MM.1S (cell line): Measurements from ENCODE around the gene XRCC4.

Source experiments
- DNase-seq: peaks from one replicate; pipeline ENCODE4 v3.0.0-alpha.2; 2015
- H2AFZ ChIP-seq: fragments of 300-600 bp; sonication (generic); 2 replicates; pipeline ENCODE4 v1.6.0; 2016; ENCODE audit warnings: antibody characterized with exemption, low read length
- H3F3A ChIP-seq: fragments of 300-600 bp; sonication (generic); 2 replicates; pipeline ENCODE4 v1.6.1; 2016; ENCODE audit warnings: mild to moderate bottlenecking, antibody characterized with exemption, low read length, moderate library complexity, mixed read lengths; ENCODE audit not compliant: insufficient read depth
- H3K27ac ChIP-seq: fragments of 300-600 bp; sonication (generic); 2 replicates; pipeline ENCODE4 v1.5.1; 2016; ENCODE audit warnings: mild to moderate bottlenecking, low read length
- H3K27me3 ChIP-seq: fragments of 300-600 bp; sonication (generic); replicated peaks from 2 replicates; pipeline ENCODE4 v1.6.0; 2016; ENCODE audit warnings: low read length; ENCODE audit not compliant: insufficient read depth
- H3K36me3 ChIP-seq: fragments of 300-600 bp; sonication (generic); replicated peaks from 2 replicates; pipeline ENCODE4 v1.6.1; 2016; ENCODE audit warnings: mild to moderate bottlenecking, low read length, mixed read lengths; ENCODE audit not compliant: insufficient read depth
- H3K4me1 ChIP-seq: fragments of 300-600 bp; sonication (generic); 2 replicates; pipeline ENCODE4 v1.6.1; 2016; ENCODE audit warnings: low read length, mixed read lengths
- H3K4me2 ChIP-seq: fragments of 300-600 bp; sonication (generic); 2 replicates; pipeline ENCODE4 v1.6.0; 2016; ENCODE audit warnings: low read depth, low read length
- H3K4me3 ChIP-seq: fragments of 300-600 bp; sonication (generic); 2 replicates; pipeline ENCODE4 v1.5.1; 2016; ENCODE audit warnings: low read length, mixed read lengths
- H3K79me2 ChIP-seq: fragments of 300-600 bp; sonication (generic); 2 replicates; pipeline ENCODE4 v1.6.1; 2016; ENCODE audit warnings: mixed run types, low read length, mixed read lengths
- H3K9ac ChIP-seq: fragments of 300-600 bp; sonication (generic); 2 replicates; pipeline ENCODE4 v1.6.1; 2016; ENCODE audit warnings: low read length, mixed read lengths
- H3K9me2 ChIP-seq: fragments of 300-600 bp; sonication (generic); replicated peaks from 2 replicates; pipeline ENCODE4 v1.6.1; 2016; ENCODE audit warnings: mild to moderate bottlenecking, low read length, mixed read lengths; ENCODE audit not compliant: insufficient read depth
- H3K9me3 ChIP-seq: fragments of 300-600 bp; sonication (generic); replicated peaks from 2 replicates; pipeline ENCODE4 v1.6.1; 2016; ENCODE audit warnings: mild to moderate bottlenecking, low read length, mixed read lengths; ENCODE audit not compliant: insufficient read depth
- H4K20me1 ChIP-seq: fragments of 300-600 bp; sonication (generic); 2 replicates; pipeline ENCODE4 v1.6.1; 2016; ENCODE audit warnings: mild to moderate bottlenecking, low read length, moderate library complexity, mixed read lengths; ENCODE audit not compliant: insufficient read depth
- EZH2 ChIP-seq: fragments of 300-600 bp; sonication (generic); optimal IDR thresholded peaks from 2 replicates; pipeline ENCODE3; 2017; ENCODE audit warnings: low read depth, mild to moderate bottlenecking, antibody characterized with exemption, low read length, mixed read lengths
- EZH2phosphoT487 ChIP-seq: fragments of 300-600 bp; sonication (generic); IDR thresholded peaks from 2 replicates; pipeline ENCODE4 v1.6.1; 2018; ENCODE audit warnings: antibody characterized with exemption, low read length
- TF ChIP-seq, protein P1 (sequence below): fragments of 300-600 bp; sonication (generic); IDR thresholded peaks from 2 replicates; pipeline ENCODE4 v1.5.1; 2016; ENCODE audit warnings: antibody characterized with exemption, low read length, mixed read lengths

The XRCC4 gene

DNA sequence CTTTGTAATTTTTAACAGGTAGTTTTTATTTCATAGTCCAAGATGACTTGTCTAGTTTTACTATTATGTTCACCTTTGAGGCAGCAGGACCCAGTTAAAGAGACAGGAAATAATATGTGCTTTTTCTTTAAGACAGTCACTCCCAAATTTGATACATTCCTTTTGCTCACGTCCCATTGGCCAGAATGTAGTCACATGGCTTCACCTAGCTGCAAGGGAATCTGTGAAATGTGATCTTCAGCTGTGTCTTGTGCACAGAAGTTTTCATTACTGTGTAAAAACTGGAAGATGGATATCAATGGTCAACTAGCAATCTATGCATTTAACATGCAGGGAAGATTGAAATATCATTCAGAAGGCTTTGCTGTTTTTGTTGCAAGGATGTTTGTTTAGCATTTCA, 41.1 kb downstream of the XRCC4 start:
- H3K4me2 ChIP-seq = no peak overlapping the region
- H3K27me3 ChIP-seq = no peaks in the 10 kb centered on the region
- H3K9me3 ChIP-seq = no peaks in the 10 kb centered on the region
- no peaks in the 10 kb centered on the region for H3K36me3 ChIP-seq
- no peak overlapping the region for H3K4me3 ChIP-seq
- no peaks in the 10 kb centered on the region for H3K4me1 ChIP-seq
- no peak for DNase-seq
- TF ChIP-seq EZH2phosphoT487 = no peak
- no peak for TF ChIP-seq EZH2
- TF ChIP-seq, protein P1, sequence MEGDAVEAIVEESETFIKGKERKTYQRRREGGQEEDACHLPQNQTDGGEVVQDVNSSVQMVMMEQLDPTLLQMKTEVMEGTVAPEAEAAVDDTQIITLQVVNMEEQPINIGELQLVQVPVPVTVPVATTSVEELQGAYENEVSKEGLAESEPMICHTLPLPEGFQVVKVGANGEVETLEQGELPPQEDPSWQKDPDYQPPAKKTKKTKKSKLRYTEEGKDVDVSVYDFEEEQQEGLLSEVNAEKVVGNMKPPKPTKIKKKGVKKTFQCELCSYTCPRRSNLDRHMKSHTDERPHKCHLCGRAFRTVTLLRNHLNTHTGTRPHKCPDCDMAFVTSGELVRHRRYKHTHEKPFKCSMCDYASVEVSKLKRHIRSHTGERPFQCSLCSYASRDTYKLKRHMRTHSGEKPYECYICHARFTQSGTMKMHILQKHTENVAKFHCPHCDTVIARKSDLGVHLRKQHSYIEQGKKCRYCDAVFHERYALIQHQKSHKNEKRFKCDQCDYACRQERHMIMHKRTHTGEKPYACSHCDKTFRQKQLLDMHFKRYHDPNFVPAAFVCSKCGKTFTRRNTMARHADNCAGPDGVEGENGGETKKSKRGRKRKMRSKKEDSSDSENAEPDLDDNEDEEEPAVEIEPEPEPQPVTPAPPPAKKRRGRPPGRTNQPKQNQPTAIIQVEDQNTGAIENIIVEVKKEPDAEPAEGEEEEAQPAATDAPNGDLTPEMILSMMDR = no peak
- H4K20me1 ChIP-seq = no peaks in the 10 kb centered on the region
- no peak overlapping the region for H3K27ac ChIP-seq
- no peak overlapping the region for H3K9ac ChIP-seq
- H3K79me2 ChIP-seq = no peaks in the 10 kb centered on the region
- H3F3A ChIP-seq = no peaks in the 10 kb centered on the region
- no peaks in the 10 kb centered on the region for H3K9me2 ChIP-seq
- no peak overlapping the region for H2AFZ ChIP-seq

DNA sequence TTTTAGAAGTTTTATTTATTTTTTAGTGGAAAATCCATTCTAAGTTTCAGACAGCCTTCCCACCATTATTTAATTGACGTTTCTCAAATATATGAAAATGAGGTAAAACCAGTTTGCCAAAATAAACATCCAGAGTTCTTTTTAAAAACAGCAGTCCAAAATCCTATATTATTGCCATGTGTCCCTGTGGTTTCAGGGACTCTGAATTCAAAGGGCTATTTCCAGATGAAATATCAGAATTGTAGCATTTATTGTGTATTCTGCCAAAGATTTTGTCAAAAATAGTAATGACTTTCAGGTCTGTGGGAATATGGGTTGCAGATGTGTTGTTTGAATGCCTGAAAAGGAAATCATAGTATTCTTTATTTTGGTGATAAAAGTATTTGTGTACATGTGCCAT, 41.6 kb downstream of the XRCC4 start:
- H3K4me3 ChIP-seq = no peak overlapping the region
- no peaks in the 10 kb centered on the region for H3K36me3 ChIP-seq
- no peaks in the 10 kb centered on the region for H3F3A ChIP-seq
- H3K79me2 ChIP-seq = no peaks in the 10 kb centered on the region
- no peak overlapping the region for H3K4me2 ChIP-seq
- no peaks in the 10 kb centered on the region for H3K4me1 ChIP-seq
- no peak overlapping the region for H3K27ac ChIP-seq
- H2AFZ ChIP-seq = no peak overlapping the region
- no peak overlapping the region for H3K9ac ChIP-seq
- no peaks in the 10 kb centered on the region for H3K27me3 ChIP-seq
- TF ChIP-seq, protein P1 = no peak
- TF ChIP-seq EZH2 (no peak), EZH2phosphoT487 (no peak)
- H3K9me2 ChIP-seq = no peaks in the 10 kb centered on the region
- no peaks in the 10 kb centered on the region for H4K20me1 ChIP-seq
- no peaks in the 10 kb centered on the region for H3K9me3 ChIP-seq
- DNase-seq = no peak

DNA sequence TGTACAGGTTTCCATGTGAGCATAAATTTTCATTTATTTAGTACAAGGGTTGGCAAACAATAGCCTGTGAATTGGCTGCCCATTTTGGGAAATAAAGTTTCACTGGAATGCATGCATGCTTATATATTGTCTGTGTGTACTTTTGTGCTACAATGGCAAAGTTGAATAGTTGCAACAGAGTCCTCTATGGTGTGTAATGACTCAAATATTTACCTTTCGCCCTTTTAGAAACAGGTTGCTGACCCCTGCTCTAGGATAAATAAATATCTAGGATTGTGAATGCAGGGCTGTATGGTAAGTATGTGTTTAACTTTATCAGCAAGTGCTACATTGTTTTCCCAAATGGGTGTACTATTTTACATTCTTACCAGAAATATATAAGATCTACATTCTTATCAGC, 47.2 kb downstream of the XRCC4 start:
- no peak overlapping the region for H3K4me3 ChIP-seq
- H3K4me2 ChIP-seq = no peak overlapping the region
- H3F3A ChIP-seq = no peaks in the 10 kb centered on the region
- no peak overlapping the region for H2AFZ ChIP-seq
- no peaks in the 10 kb centered on the region for H3K9me3 ChIP-seq
- H3K27me3 ChIP-seq = no peaks in the 10 kb centered on the region
- H3K79me2 ChIP-seq = no peaks in the 10 kb centered on the region
- no peak overlapping the region for H3K9ac ChIP-seq
- H3K36me3 ChIP-seq = no peaks in the 10 kb centered on the region
- H4K20me1 ChIP-seq = no peaks in the 10 kb centered on the region
- DNase-seq = no peak
- H3K9me2 ChIP-seq = no peaks in the 10 kb centered on the region
- no peak overlapping the region for H3K27ac ChIP-seq
- H3K4me1 ChIP-seq = no peaks in the 10 kb centered on the region
- TF ChIP-seq, protein P1 = no peak
- TF ChIP-seq EZH2phosphoT487 (no peak), EZH2 (no peak)
